ENCODE results near the gene PHF21A.

Gene PHF21A
- total RNA-seq, result 54.2 reads per million, percentile 70 among the genes with 10 or more reads in this experiment

- DNase-seq, result peak; percentile 81
Measured at GRCh38 chr11:46121301-46121723, at the start of gene PHF21A. Gene PHF21A (minus strand): TSS chr11:46121454. CDS start chr11:46084219, 37,235 bp downstream.

GRCh38 chr11:46170797-46171196, 49.5 kb upstream of the PHF21A start:
- no peak for DNase-seq

- DNase-seq, result no peak
Measured at GRCh38 chr11:46162700-46163099, 41.4 kb upstream of the PHF21A start.

- DNase-seq, result no peak
Measured at GRCh38 chr11:46161201-46161600, 39.9 kb upstream of the PHF21A start.

- DNase-seq, result no peak
Measured at GRCh38 chr11:46160100-46160499, 38.8 kb upstream of the PHF21A start.

GRCh38 chr11:46159680-46160079, 38.4 kb upstream of the PHF21A start:
- DNase-seq, result no peak

- no peak for DNase-seq
Measured at GRCh38 chr11:46149826-46150225, 28.6 kb upstream of the PHF21A start.

GRCh38 chr11:46149342-46149741, 28.1 kb upstream of the PHF21A start:
- no peak for DNase-seq

- no peak for DNase-seq
Measured at GRCh38 chr11:46144741-46145140, 23.5 kb upstream of the PHF21A start.

- no peak for DNase-seq
Measured at GRCh38 chr11:46143049-46143806, 22.0 kb upstream of the PHF21A start.

GRCh38 chr11:46142561-46142960, 21.3 kb upstream of the PHF21A start:
- DNase-seq, result no peak

GRCh38 chr11:46141597-46141996, 20.3 kb upstream of the PHF21A start:
- DNase-seq, result no peak

- no peak for DNase-seq
Measured at GRCh38 chr11:46134540-46134939, 13.3 kb upstream of the PHF21A start.

GRCh38 chr11:46134061-46134460, 12.8 kb upstream of the PHF21A start:
- no peak for DNase-seq

- DNase-seq, result no peak
Measured at GRCh38 chr11:46133119-46133518, 11.9 kb upstream of the PHF21A start.

- DNase-seq, result no peak
Measured at GRCh38 chr11:46130286-46130940, 9.2 kb upstream of the PHF21A start.

- no peak for DNase-seq
Measured at GRCh38 chr11:46129133-46129532, 7.9 kb upstream of the PHF21A start.

GRCh38 chr11:46127150-46127638, 5.9 kb upstream of the PHF21A start:
- peak; percentile 28 for DNase-seq

- DNase-seq, result no peak
Measured at GRCh38 chr11:46125284-46125683, 4.0 kb upstream of the PHF21A start.

- DNase-seq, result no peak
Measured at GRCh38 chr11:46122945-46123715, 1.9 kb upstream of the PHF21A start.

- DNase-seq, result peak; percentile 64
Measured at GRCh38 chr11:46121724-46122477, 647 bp upstream of the PHF21A start.
